ENCODE measurements around the gene TLCD4.
A peak's percentile ranks its signal among the peaks of the same experiment; 100 is the strongest.
"Not testable (repeated sequence)": the region's sequence is repeated elsewhere in the genome, so short reads cannot be mapped to it uniquely, and the experiment has no call there.

TLCD4 gene, protein sequence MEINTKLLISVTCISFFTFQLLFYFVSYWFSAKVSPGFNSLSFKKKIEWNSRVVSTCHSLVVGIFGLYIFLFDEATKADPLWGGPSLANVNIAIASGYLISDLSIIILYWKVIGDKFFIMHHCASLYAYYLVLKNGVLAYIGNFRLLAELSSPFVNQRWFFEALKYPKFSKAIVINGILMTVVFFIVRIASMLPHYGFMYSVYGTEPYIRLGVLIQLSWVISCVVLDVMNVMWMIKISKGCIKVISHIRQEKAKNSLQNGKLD

DNA sequence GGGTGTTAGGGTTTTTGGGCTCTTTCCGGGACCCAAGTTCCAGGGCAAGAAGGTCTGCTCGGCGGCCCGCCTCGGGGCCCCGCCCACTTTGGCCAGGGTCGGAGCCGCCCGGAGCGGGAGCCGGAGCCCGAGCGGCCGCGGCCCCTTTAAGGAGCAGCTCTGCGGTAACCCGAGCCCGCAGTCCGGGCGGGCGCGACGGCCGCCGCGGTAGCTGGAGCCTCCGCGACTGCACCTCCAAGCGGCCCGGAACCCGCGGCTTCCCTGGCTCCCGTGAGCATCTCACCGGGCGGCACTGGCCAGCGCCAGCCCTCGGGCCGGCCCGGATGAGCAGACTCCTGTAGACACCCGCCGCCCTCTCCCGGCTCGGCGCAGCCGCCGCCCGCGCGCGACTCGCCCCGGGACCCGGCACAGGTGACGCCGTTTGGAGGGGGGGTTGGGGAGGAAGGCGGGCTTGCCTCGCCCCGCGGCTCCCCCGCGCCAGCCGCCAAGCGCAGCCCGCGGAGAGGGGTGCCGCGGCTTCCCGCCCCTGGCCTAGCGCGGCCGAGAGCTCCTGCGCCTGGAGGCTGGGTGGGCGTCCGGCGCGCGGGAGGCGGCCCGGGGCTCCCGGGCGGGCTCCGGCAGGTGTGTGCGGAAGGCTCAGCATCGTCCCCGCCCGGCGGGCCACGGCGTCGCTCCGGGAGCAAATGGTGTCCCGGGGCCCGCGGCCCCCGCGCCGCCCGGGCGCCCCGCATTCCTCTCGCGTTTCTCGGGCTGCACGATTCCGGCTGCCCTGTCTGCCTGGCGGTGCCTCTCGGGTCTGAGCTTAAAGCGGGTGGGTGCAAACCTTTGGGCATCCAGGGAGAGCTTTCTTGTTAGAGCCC is at the start of gene TLCD4:
Gene TLCD4 (plus strand): TSS at position 149 of the 860 bp plus-strand sequence. CDS start 26,547 bp downstream, outside the sequence.
- peak; percentile 89 for DNase-seq

DNA sequence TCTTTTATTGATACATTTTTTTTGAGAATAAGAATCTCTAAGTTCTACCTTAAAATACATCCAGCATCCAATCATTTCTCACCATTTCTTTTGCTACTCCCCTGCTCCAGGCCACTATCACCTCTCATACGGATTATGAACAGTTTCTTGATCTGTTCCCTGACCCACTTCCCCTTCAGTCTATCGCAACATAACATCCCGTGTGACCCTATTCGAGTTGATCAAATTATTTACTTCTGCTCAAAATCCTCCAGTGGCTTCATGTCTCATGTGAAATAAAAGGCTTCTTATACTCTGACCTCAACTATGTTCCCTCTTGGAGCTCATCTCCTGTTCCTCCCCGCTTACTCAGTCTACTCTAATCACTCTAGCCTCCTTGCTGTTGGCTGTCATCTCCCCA is 49.6 kb upstream of the TLCD4 start:
- DNase-seq = no peak

DNA sequence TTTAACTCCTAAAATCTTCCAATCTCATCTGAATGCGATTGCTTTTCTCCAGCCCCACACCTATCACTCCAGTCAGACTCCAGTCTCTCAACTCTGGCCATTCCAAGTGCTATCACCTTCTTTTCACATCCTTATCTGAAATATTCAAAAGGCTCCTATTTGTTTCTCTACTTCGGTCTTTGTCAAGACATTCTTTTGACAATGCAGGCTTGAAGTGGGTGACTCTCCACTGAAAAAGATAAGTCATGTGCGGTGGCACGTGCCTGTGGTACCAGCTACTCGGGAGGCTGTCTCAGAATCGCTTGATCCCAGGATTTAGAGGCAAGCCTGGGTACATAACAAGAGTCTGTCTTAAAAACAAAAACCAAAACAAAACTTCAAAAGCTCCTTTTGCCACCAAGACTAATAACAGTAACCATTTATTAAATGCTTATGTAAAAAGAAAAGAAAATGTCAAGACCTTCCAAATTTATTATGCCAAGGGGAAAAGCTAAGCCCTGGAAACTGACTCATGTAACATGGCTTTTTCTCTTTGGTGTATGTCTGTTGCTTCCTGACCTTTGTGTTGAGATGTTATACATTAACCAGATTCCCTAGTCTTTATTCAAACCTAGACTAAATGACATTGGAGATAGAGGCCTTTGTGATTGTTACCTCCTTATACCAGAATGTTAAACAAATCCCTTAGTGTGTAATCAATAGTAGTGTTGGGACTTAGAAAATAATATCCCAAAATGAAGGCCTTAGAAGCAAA is 48.0 kb upstream of the TLCD4 start:
- DNase-seq = no peak

GRCh38 chr1:95069710-95070093 is 47.5 kb upstream of the TLCD4 start:
- no peak for DNase-seq

DNA sequence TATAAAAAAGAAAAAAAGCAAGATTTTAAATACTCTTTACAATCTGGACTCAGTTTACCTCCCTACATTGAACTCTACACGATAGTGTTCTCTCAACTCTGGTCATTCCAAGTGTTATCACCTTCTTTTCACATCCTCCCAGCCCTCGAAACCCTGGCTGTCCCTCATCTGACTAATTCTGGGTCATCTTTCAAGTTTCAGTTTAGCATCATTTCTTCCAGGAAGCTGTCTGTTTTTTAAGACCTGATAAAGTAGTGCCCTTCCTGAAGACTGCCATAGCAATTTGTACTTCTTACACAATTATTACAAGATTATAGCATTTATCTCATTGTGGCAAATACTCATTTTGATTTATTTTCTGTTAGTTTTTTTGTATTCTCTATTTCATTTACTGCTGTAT is 45.6 kb upstream of the TLCD4 start:
- no peak for DNase-seq

DNA sequence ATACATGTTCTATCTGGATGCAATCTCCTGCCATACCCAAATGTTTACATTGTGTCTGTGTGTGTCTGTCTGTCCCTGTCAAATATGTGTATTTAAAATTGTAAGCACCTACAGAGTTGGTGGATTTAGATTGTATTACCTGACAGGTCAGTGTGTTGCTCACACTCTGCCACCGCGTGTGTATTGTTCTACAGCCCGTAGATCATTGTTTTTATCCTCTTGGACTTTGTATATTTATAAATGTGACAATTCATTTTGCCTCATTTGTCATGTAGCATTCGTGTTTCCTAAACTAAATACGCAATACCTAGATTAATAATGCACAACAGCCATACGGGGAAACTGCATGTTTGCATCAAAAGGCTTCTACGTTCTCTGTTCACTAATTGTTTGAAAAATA is 45.0 kb upstream of the TLCD4 start:
- DNase-seq = no peak

DNA sequence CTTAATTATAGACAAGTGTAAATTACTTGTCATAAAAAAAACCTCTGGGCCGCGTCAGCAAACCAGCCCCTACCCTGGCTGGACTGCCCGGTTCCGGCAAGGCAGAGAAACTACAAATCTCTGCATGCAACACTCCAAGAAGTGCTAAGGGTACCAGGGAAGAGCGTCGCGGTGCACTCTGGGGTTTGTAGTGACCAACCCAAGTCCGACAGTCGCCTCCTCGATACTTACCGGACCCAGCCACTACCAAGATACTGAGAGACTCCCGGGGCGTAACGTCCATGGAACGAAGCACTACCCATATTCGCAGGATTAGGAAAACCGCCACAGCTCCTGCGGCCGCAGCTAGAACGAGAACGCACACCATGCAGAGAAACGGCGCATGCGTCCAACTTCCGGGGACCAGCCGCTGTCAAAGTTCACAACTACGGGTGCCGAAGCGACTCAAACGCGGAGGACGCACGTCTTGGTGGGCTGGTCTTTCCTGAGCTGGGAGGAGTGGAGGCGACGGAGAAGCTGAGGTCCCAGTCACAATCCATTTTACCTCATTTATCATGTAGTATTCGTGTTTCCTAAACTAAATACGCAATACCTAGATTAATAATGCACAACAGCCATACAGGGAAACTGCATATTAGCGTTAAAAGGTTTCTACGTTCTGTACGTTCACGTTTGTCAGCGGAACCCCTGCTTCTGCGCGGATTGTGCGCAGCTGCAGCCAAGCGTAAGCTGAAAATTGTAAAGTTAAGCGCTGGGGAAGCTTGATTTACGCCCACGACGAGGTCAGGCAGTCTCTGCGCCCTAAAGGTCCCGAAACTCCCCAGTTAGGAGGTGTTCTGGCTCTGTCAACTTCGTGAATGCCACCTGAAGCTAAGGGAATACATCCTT is 44.4 kb upstream of the TLCD4 start, which contains the start of gene ALG14:
Gene ALG14 (minus strand): TSS at position 420 of the 888 bp plus-strand sequence. CDS start 53 bp downstream, at position 367.
- peak; percentile 99 for DNase-seq

DNA sequence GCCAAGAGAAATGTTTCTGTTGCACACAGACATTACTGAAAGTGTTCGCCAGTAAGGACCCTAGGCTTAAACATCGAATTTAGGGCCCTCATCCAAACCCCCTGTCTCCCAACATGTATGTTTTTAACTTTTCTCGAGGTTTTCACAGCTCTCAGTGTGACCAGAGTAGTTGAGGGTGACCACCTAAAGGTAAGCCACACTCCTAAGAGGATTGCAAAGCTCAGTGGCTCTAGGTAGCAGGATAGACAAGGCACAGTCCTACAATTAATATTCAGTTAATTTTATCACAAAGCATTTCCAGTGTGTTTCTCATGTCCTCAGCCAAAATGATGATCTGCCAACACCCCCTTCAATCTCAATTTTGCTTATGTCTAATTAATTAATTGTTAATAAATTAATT is 43.7 kb upstream of the TLCD4 start:
- no peak for DNase-seq

- DNase-seq = no peak
These were observed 41.1 kb upstream of the TLCD4 start for GRCh38 chr1:95076034-95076433.

GRCh38 chr1:95080446-95080845 is 36.7 kb upstream of the TLCD4 start:
- DNase-seq = no peak

DNA sequence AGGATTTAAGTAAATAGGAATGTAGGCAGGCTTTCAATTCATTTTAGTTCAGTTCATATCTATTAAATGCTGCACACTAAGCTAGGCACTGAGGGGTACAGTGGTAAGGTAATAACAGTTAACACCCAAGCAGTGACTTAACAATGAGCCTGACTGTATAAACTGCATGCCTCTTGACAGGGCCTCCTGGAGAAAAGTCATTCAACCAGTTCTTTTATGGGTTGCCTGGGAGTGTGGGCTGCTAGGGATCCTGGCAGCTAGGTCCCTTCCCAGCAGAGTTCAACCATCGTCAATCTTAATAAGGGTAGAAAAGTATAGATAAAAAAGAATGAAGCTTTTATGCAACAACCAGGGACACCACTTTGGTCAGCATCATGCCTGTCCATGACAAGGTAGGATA is 36.3 kb upstream of the TLCD4 start:
- DNase-seq = no peak

DNA sequence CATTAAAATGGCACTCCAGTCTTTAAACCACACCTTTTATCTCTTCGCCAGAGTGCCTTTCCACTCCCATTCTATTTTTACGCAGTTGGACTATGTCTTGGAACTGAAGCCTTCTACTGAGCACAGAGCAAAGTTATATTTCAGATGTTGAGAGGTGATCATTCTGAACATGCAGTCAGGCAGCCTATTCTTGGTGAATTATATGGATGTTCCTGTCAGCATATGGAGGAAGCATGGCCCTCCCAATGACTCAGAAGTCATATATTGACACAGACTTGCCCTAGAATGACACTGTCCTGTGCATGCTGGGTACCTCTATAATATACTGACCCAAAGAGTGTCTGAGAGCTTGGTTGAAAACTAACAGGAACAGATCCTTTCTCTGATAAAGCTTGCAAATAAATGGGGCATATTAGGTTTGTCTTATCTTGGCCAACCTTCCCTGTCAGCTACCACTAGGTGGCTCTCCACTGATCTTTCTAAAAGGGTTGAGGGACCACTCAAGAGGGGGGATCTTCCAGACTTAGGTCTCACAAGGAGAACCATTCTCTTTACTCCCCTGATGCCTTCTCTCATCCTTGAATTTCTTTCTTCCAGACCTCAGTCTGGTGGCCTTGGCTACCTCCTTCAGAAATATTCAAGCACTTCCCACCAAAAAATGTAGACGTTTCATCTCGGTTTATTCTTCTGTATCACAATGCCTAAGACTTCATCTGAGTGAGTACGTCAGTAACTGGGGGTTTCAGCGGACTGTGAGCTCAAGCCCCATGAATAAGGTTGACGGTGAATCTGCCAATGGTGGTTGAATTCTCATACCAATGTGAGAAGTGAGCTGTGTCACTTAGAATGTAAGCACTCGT is 32.6 kb upstream of the TLCD4 start:
- DNase-seq = peak; percentile 43

- DNase-seq = no peak
These were observed 31.8 kb upstream of the TLCD4 start for GRCh38 chr1:95085376-95085775.

DNA sequence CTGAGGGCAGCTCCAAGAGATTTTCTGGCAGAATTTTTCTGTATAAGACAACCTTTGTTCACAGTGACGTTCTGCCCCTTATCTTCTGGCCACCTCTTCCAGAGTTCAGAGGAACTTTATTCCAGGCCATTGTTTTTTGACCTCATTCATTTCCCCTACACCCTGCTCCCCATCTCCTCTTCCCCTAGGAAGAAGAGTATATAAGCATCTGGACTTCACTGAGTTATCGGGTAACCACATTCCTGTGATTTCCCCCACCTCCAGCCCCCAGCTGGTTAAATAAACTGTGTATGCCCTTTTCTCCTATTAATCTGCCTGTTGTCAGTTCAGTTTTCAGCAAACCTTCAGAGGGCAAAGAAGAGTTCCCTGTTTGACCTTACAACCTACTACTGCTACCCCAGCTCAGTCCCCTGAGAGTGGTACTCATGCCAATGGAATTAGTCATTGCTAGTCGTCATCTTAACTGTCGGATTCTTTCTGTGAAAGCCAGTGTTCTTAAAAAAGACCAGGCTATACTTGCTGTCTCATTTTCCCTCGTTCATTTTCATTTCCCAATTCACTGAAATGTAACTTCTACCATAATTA is 30.1 kb upstream of the TLCD4 start:
- DNase-seq = no peak

GRCh38 chr1:95088303-95088702 is 28.9 kb upstream of the TLCD4 start:
- DNase-seq = no peak

DNA sequence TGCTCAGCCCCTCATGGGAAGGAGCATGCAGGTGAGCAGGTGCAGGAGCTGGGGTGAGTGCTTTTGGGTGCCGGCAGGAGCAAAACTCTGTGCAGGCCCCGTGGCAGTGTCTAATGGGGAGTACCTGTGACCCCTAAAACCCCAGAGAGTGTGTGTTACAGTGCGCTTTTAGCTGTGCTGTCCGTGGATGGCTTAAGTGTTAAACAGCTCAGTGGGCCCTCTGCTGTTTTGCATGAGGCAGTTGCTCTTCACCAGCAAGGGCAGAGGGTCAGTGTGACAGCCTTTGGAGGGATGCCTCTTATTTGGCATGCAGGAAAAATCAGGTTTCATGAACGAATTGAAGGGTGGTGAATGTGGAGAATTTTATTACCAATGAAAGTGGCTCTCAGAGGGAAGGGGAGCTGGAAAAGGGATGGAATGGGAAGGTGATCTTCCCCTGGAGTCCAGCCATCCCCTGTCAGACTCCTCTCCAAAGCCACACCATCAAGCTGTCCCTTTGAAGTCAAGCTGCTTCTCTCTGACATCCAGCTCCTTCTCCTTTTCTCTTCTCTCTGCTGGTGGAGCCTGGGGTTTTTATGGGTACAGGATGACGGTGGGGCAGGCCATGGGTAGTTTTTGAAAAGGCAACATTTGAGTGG is 27.4 kb upstream of the TLCD4 start:
- DNase-seq = no peak

DNA sequence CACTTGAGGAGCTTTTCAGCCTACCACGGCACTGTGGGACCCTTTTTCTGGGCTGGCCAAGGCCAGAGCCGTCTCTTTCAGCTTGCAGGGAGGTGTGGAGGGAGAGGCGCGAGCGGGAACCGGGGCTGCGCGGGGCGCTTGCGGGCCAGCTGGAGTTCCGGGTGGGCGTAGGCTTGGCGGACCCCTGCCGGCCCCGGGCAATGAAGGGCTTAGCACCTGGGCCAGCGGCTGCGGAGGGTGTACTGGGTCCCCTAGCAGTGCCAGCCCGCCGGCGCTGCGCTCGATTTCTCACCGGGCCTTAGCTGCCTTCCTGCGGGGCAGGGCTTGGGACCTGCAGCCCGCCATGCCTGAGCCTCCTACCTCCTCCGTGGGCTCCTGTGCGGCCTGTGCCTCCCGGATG is 25.9 kb upstream of the TLCD4 start:
- not testable (repeated sequence) for DNase-seq

DNA sequence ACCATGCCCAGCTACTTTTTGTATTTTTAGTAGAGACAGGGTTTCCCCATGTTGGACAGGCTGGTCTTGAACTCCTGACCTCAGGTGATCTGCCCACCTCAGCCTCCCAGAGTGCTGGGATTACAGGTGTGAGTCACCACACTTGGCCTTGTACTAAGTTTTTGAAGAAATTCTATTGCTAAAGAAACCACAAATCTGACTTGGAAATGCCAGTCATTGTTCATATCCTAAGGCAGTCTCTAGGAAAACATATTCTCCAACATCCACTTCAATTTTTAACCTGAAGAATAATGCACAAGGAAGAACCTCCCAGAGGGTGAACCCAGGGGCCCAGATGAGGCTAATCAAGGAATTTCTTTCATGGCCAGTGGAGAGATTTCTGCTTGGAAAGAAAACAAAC is 24.3 kb upstream of the TLCD4 start:
- not testable (repeated sequence) for DNase-seq

DNA sequence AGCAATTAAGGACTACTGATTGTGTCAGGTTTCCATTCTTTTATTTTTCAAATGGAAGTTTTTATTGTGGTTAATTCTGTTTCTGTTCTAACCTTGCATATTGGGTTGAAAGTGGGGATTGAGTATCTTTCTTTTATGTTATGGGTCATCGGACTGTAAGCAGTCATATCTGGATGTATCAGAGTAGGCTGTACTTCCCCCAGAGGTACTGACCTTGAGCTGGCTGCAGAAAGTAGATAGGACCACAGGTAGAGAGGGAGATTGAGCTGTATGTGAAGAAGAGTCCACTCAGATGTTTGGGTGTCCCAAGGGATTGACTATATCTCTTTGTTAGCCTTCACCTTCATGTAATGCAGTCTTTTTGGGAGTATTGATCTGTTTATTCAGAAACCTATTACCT is 23.9 kb upstream of the TLCD4 start:
- DNase-seq = no peak

GRCh38 chr1:95094923-95095322 is 22.2 kb upstream of the TLCD4 start:
- DNase-seq = no peak

DNA sequence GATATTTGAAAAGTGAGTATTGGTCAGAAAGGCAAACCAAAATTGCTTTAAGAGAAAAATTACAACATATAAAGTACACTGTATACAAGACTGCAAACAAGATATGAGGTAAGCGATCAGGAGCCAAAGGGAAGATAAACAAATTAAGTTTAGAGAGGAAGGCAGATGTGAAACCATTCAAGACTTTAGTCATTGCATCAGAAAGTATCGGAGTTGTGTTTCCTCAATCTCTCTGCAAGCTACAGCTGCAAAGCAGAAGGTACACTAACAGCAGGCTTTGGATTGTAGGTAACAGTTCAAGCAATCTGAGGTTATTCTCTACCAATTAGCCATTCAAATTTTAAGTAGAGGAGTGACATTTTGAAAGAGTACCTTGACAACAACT is 21.3 kb upstream of the TLCD4 start:
- no peak for DNase-seq
